Stomach smooth muscle (tissue), 2 donors: ENCODE results near the gene LILRA6.
"Not testable (repeated sequence)": the region's sequence is repeated elsewhere in the genome, so short reads cannot be mapped to it uniquely, and the experiment has no call there.

Experiments used
- H3K27ac ChIP-seq: one replicate; pipeline ENCODE4 v1.7.0; 2013; ENCODE audit warnings: mild to moderate bottlenecking, low read length, inconsistent platforms
- H3K27me3 ChIP-seq, 2 donors: one replicate each; pipeline ENCODE4 v1.7.0; 2013; ENCODE audit warnings: low read length in 2 of 2; ENCODE audit not compliant: insufficient read depth in 2 of 2, control insufficient read depth in 1 of 2
- H3K36me3 ChIP-seq, 2 donors: one replicate each; pipeline ENCODE4 v1.7.0; 2013; ENCODE audit warnings: low read length in 2 of 2; ENCODE audit not compliant: control insufficient read depth in 2 of 2, insufficient read depth in 2 of 2
- H3K4me1 ChIP-seq: one replicate; pipeline ENCODE4 v1.7.0; 2013; ENCODE audit warnings: low read length; ENCODE audit not compliant: control insufficient read depth, insufficient read depth
- H3K4me3 ChIP-seq, 2 donors: one replicate each; pipeline ENCODE4 v1.7.0; 2013; ENCODE audit warnings: low read length in 2 of 2
- H3K9ac ChIP-seq, 2 donors: one replicate each; pipeline ENCODE4 v1.7.0; 2013; ENCODE audit warnings: low read length in 2 of 2, mild to moderate bottlenecking in 1 of 2
- H3K9me3 ChIP-seq, 2 donors: one replicate each; pipeline ENCODE4 v1.7.0; 2013; ENCODE audit warnings: low read length in 2 of 2; ENCODE audit not compliant: control insufficient read depth in 2 of 2
- donor health status: healthy.
- donor health status: Pancreatic carcinoma.

Gene LILRA6

GRCh38 chr19:54242646-54243045, at the start of gene LILRA6:
LILRA6 (minus strand) TSS chr19:54242790.
- not testable (repeated sequence) for H3K36me3 ChIP-seq, H3K27me3 ChIP-seq, H3K4me1 ChIP-seq, H3K27ac ChIP-seq, H3K9me3 ChIP-seq, H3K4me3 ChIP-seq, H3K9ac ChIP-seq

GRCh38 chr19:54289160-54289559, 46.6 kb upstream of the LILRA6 start:
- H3K27me3 ChIP-seq, H3K36me3 ChIP-seq, H3K4me3 ChIP-seq, H3K9me3 ChIP-seq, H3K27ac ChIP-seq, H3K9ac ChIP-seq, H3K4me1 ChIP-seq: not testable (repeated sequence)

DNA sequence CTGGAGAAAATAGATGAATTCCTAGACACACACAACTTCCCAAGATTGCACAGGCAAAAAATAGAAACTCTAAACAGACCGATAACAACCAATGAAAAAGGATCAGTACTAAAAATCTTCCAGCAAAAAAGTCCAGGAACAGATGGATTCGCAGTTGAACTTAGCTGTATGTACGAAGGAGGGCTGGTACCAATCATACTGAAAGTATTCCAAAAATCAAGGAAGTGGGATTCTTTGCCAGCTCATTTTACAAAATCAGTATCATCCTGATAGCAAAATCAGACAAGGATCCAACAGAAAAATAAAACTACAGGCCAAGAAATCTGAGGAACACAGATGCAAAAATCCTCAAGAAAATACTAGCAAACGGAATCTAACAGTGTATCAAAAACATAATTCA, 44.9 kb upstream of the LILRA6 start:
- Histone ChIP-seq H3K9ac (no peak overlapping the region), H3K4me1 (no peaks in the 10 kb centered on the region), H3K36me3 (no peaks in the 10 kb centered on the region), H3K27ac (no peak overlapping the region), H3K27me3 (peaks cover 0 to under 1% of the 10 kb centered on the region in 2 donors), H3K9me3 (no peaks in the 10 kb centered on the region), H3K4me3 (no peak overlapping the region)

- not testable (repeated sequence) for H3K27ac ChIP-seq, H3K4me1 ChIP-seq, H3K9ac ChIP-seq, H3K36me3 ChIP-seq, H3K4me3 ChIP-seq, H3K27me3 ChIP-seq, H3K9me3 ChIP-seq
Measured at GRCh38 chr19:54286283-54286682, 43.7 kb upstream of the LILRA6 start.

GRCh38 chr19:54285427-54286056, 43.0 kb upstream of the LILRA6 start:
- not testable (repeated sequence) for H3K27me3 ChIP-seq, H3K27ac ChIP-seq, H3K36me3 ChIP-seq, H3K4me1 ChIP-seq, H3K9me3 ChIP-seq, H3K4me3 ChIP-seq, H3K9ac ChIP-seq

DNA sequence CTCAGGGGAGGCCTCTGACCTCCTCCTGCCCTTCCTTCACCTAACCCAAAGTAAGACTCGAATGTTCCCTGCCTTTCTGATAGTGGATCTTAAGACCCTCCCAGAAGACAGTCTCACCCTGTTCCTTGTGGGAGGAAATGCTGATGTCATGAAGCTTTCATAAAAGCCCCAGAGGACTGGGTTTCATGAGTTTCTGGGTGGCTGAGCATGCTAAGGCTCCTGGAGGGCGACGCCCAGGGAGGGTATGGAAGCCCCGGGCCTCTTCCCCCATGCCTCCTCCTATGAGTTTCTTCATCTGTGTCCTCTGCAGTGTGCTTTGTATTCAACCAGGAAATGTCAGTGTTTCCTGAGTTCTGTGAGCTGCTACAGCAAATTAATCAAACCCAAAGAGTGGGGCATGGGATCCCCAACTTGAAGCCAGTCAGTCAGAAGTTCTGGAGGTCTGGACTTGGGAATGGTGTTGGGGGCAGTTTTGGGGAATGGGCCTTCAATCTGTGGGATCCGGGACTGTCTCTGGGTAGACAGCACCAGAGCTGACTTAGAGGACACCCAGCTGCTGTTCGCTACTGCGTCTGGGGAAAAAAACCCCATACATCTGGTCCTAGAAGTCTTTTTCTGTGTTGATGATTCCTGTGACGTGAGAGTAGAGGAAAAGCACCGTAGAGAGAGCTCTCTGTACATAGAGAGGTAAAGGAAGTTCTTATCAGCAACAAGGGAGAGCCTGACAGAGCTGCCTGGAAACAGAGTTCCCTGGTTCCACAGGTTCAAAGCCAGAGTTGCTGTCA, 40.3 kb upstream of the LILRA6 start:
- H3K27ac ChIP-seq, result no peak overlapping the region
- no peak overlapping the region for H3K4me3 ChIP-seq
- H3K36me3 ChIP-seq, result no peaks in the 10 kb centered on the region
- H3K9me3 ChIP-seq, result no peaks in the 10 kb centered on the region
- peaks cover 4 to 11% of the 10 kb centered on the region in 2 donors for H3K27me3 ChIP-seq
- H3K4me1 ChIP-seq, result no peaks in the 10 kb centered on the region
- H3K9ac ChIP-seq, result no peak overlapping the region

DNA sequence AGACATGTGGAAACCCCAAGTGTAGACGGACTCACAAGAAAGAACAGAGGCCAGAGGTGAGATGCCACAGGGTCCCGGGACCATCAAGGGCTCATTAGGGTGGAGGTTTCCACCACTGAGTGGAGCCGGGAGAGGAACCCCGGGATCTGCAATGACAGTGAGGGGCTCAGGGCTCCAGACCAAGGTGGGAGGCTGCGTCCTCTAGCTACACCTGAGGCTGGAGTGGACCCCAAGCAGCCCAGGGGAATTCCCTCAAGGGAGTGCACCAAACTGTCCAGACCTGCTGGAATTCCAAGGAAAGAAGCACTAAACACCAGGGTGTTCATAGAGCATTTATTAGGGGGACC, 39.1 kb upstream of the LILRA6 start:
- H3K36me3 ChIP-seq, H3K9ac ChIP-seq, H3K9me3 ChIP-seq, H3K27ac ChIP-seq, H3K4me3 ChIP-seq, H3K4me1 ChIP-seq: not testable (repeated sequence)
- H3K27me3 ChIP-seq, result peaks cover 4 to 11% of the 10 kb centered on the region in 2 donors

DNA sequence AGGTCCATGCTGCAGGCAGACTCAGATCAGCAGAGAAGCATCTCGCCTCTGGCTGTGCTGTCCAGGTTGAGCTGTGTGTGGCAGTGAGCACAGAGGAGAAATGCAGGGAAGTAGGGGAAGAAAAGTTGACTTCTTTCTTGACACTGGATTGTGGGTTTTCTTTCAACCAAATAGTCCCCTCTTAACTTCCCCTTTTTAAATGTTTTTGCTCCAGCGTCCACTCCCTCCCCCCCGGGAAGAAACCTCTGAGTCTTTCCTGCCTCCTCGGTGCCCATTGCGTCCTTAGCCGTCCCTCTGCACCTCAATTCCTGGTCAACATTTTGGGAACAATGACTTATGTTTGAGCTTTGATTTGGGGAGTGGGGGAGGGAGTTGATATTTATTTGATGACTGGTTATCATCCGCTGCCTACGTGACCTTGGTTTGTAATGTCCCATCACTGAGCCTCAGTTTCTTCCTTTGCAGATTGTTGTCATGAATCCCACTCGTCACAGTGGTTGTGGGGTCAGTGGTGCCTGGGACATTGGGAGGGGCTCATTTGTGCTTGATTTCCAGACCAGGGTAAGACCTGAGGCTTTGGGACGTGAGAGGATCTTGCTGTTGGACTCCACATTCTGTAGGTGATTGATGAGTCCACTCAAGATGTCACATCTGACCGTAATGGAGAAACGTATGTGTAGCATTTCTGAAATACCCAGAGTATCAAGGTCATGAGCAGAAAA, 38.6 kb upstream of the LILRA6 start, which contains the start of gene LILRB2:
Gene LILRB2 (minus strand): TSS at position 104 of the 722 bp plus-strand sequence. CDS start 614 bp downstream, outside the sequence.
- Histone ChIP-seq H3K4me1 (no peaks in the 10 kb centered on the region), H3K4me3 (no peak within 1 kb of the TSS), H3K9ac (no peak within 1 kb of the TSS), H3K36me3 (no peaks in the 10 kb centered on the region), H3K27me3 (peaks cover 4 to 11% of the 10 kb centered on the region in 2 donors), H3K9me3 (no peaks in the 10 kb centered on the region), H3K27ac (no peak within 1 kb of the TSS)

GRCh38 chr19:54280441-54280840, 37.9 kb upstream of the LILRA6 start:
- H3K9me3 ChIP-seq, H3K27ac ChIP-seq, H3K9ac ChIP-seq, H3K4me1 ChIP-seq, H3K4me3 ChIP-seq, H3K36me3 ChIP-seq: not testable (repeated sequence)
- H3K27me3 ChIP-seq, result peaks cover 4 to 11% of the 10 kb centered on the region in 2 donors

DNA sequence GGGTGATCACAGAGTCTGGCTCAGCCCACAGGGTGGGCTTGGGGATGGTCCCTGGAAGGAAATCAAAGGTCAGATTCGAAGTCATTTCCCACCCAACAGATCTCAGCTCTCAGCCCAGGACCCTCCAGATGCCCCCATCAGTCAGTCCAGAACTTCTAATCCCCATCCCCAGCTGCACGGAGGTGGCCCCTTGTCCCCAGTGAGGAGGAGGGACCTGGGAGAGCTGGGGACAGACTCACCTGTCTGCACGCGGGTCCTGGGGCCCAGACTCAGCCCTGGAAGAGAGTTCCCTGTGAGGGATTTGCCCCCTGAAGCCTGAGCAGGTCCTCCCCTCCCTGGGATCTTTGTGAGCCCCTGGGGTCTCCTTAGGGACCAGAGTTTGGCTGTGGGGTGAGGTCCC, 37.4 kb upstream of the LILRA6 start:
- not testable (repeated sequence) for H3K9ac ChIP-seq, H3K9me3 ChIP-seq, H3K27ac ChIP-seq, H3K4me1 ChIP-seq, H3K36me3 ChIP-seq, H3K4me3 ChIP-seq
- H3K27me3 ChIP-seq, result peaks cover 4 to 11% of the 10 kb centered on the region in 2 donors
